PC-9 (cell line): ENCODE data around the gene TLR4. TPM values are rescaled to one million over a fixed set of nuclear protein-coding genes. Genes with fewer than 3 reads are reported as not detected.

Source experiments
- BruUV-seq: library from RNA; stranded (reverse); fragments of 400-500 nt; replicated peaks from 2 replicates; lab custom pipeline; 2021; lab: Mats Ljungman, UMichigan
- CTCF ChIA-PET: fragments of 300-600 bp; sonication (Branson Sonifier 250); formaldehyde crosslinking; loops from one replicate; lab custom pipeline; 2022; ENCODE audit warnings: antibody characterized with exemption; lab: Charles Lee
- POLR2A ChIA-PET: fragments of 300-600 bp; sonication (Branson Sonifier 250); formaldehyde crosslinking; loops from one replicate; lab custom pipeline; 2022; ENCODE audit warnings: antibody characterized with exemption; ENCODE audit not compliant: unreplicated experiment; lab: Charles Lee
- DNase-seq, 2 experiments: peaks; one replicate each; pipeline versions ENCODE4 v3.0.0 to v3.0.0-alpha.2; 2015 to 2022; ENCODE audit warnings: mixed read lengths in 1 of 2
- H2AFZ ChIP-seq: fragments of 200-600 bp; sonication (generic); 2 replicates; pipeline ENCODE4 v1.8.1; 2017; ENCODE audit warnings: antibody characterized with exemption
- H3F3A ChIP-seq: fragments of 200-600 bp; sonication (generic); 2 replicates; pipeline ENCODE4 v1.8.1; 2017; ENCODE audit warnings: antibody characterized with exemption, mild to moderate bottlenecking, low read depth; ENCODE audit not compliant: insufficient read depth
- H3K27ac ChIP-seq: fragments of 200-600 bp; sonication (generic); 2 replicates; pipeline ENCODE4 v1.6.1; 2016; ENCODE audit warnings: mixed run types
- H3K27me3 ChIP-seq: fragments of 200-600 bp; sonication (generic); 2 replicates; pipeline ENCODE4 v1.6.1; 2016; ENCODE audit warnings: low read depth, mixed run types; ENCODE audit not compliant: insufficient read depth
- H3K36me3 ChIP-seq: fragments of 200-600 bp; sonication (generic); 2 replicates; pipeline ENCODE4 v1.6.1; 2016; ENCODE audit warnings: low read depth, mixed run types
- H3K4me1 ChIP-seq: fragments of 200-600 bp; sonication (generic); replicated peaks from 2 replicates; pipeline ENCODE4 v1.6.1; 2016; ENCODE audit warnings: mixed run types; ENCODE audit not compliant: insufficient read depth
- H3K4me2 ChIP-seq: fragments of 200-600 bp; sonication (generic); 2 replicates; pipeline ENCODE4 v1.6.1; 2017; ENCODE audit warnings: mixed run types
- H3K4me3 ChIP-seq: fragments of 200-600 bp; sonication (generic); 2 replicates; pipeline ENCODE4 v1.6.1; 2016; ENCODE audit warnings: mixed run types
- H3K79me2 ChIP-seq: fragments of 200-600 bp; sonication (generic); 2 replicates; pipeline ENCODE4 v1.6.1; 2017; ENCODE audit warnings: low read depth, mixed run types
- H3K9me2 ChIP-seq: fragments of 200-600 bp; sonication (generic); 2 replicates; pipeline ENCODE4 v1.8.1; 2017; ENCODE audit warnings: mild to moderate bottlenecking; ENCODE audit not compliant: insufficient read depth
- H3K9me3 ChIP-seq: fragments of 200-600 bp; sonication (generic); 2 replicates; pipeline ENCODE4 v1.8.1; 2016; ENCODE audit warnings: low read depth; ENCODE audit not compliant: insufficient read depth
- H4K20me1 ChIP-seq: fragments of 200-600 bp; sonication (generic); 2 replicates; pipeline ENCODE4 v1.8.1; 2017; ENCODE audit not compliant: insufficient read depth
- EZH2 ChIP-seq: fragments of 200-600 bp; sonication (generic); IDR thresholded peaks from 2 replicates; pipeline ENCODE4 v1.8.0; 2017; ENCODE audit warnings: antibody characterized with exemption, low read depth
- intact Hi-C: fragments of 100-400 bp; cut with micrococcal nuclease; formaldehyde crosslinking; loops from one replicate; pipeline ENCODE4 v1.10.0; 2022; ENCODE audit not compliant: unreplicated experiment
- total RNA-seq: library from RNA; stranded (reverse); gene quantifications from 2 replicates; pipeline ENCODE4 v1.2.3, GENCODE V29; 2021
- TF ChIP-seq, protein P1 (sequence below): fragments of 200-600 bp; sonication (generic); conservative IDR thresholded peaks from 2 replicates; pipeline ENCODE4 v1.6.1; 2017; ENCODE audit warnings: mixed run types, antibody characterized with exemption, mild to moderate bottlenecking, moderate library complexity

Gene TLR4
- total RNA-seq, 1 experiment from 2014 or later: 0.55 TPM

DNA sequence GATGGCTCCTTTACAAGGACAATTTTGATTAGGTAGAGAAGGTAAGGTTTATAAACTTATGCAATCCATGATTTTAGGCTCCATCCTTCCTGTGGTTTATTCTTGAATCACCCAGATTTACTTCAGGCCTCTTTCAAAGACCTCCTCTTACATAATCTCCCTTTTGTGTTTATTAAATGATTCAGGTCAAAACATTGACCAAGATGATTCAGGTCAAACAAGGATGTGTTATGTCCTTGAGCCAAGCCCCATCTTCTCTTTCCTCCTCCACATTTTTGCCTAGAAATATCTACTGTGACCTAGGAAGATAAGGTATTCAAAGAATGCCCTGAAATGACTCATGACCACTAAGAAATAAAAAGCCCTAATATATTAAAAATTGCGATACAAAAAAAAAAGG is 31.8 kb upstream of the TLR4 start:
- intact Hi-C loops: no loop called here
- no peaks in the 10 kb centered on the region for H3K79me2 ChIP-seq
- H3K27me3 ChIP-seq: no peaks in the 10 kb centered on the region
- H3K9me3 ChIP-seq: no peaks in the 10 kb centered on the region
- peaks cover 18% of the 10 kb centered on the region for H3K4me1 ChIP-seq
- H3K4me2 ChIP-seq: 0 out of 2 replicates have a peak overlapping the region, but pooled peaks have one; percentile 3
- H3K4me3 ChIP-seq: no peak overlapping the region
- ChIA-PET POLR2A (no interaction called here), CTCF (no interaction called here)
- H4K20me1 ChIP-seq: no peaks in the 10 kb centered on the region
- H3F3A ChIP-seq: peaks cover 9% of the 10 kb centered on the region; the same call in 1 of the 2 replicates
- H2AFZ ChIP-seq: no peak overlapping the region
- H3K27ac ChIP-seq: no peak overlapping the region; the same call in 1 of the 2 replicates
- TF ChIP-seq EZH2: no peak
- TF ChIP-seq, protein P1, sequence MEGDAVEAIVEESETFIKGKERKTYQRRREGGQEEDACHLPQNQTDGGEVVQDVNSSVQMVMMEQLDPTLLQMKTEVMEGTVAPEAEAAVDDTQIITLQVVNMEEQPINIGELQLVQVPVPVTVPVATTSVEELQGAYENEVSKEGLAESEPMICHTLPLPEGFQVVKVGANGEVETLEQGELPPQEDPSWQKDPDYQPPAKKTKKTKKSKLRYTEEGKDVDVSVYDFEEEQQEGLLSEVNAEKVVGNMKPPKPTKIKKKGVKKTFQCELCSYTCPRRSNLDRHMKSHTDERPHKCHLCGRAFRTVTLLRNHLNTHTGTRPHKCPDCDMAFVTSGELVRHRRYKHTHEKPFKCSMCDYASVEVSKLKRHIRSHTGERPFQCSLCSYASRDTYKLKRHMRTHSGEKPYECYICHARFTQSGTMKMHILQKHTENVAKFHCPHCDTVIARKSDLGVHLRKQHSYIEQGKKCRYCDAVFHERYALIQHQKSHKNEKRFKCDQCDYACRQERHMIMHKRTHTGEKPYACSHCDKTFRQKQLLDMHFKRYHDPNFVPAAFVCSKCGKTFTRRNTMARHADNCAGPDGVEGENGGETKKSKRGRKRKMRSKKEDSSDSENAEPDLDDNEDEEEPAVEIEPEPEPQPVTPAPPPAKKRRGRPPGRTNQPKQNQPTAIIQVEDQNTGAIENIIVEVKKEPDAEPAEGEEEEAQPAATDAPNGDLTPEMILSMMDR: no peak
- DNase-seq: peak in 1 of 2 experiments; percentile 73
- no peaks in the 10 kb centered on the region for H3K36me3 ChIP-seq
- H3K9me2 ChIP-seq: 0 out of 2 replicates have a peak, but pooled peaks cover 3% of the 10 kb centered on the region
- BruUV-seq: no TSS peak

DNA sequence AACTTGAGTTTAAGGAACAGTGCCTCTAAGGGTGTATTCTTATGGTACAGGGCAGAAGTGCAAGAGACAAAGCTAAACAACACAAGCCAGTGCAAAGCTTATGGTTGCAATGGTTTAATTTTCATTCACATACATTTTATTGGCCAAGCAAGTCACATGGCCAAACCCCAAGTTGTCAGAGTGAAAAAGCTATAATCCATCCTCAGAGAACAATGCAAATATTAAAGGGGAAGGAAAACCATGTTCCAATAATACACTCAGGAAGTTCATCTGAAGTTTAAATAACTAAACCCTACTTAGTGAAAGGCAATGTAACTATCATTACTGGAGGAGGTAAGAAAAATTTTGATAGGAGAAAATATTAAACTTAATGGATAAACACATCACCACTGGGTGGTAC is 26.6 kb upstream of the TLR4 start:
- H3K9me2 ChIP-seq: no peaks in the 10 kb centered on the region
- H3K79me2 ChIP-seq: no peaks in the 10 kb centered on the region
- BruUV-seq: no TSS peak
- no peaks in the 10 kb centered on the region for H3K36me3 ChIP-seq
- H3K4me2 ChIP-seq: no peak overlapping the region
- intact Hi-C loops: loop anchor here (5.0 kb wide), 1 partner anchor 785 kb away; no protein-coding TSS in a partner anchor
- ChIA-PET CTCF (no interaction called here), POLR2A (no interaction called here)
- H2AFZ ChIP-seq: no peak overlapping the region
- H3K9me3 ChIP-seq: no peaks in the 10 kb centered on the region
- H3F3A ChIP-seq: peaks cover 6% of the 10 kb centered on the region; the same call in 1 of the 2 replicates
- H3K4me3 ChIP-seq: no peak overlapping the region
- no peak overlapping the region for H3K27ac ChIP-seq
- DNase-seq: no peak
- no peaks in the 10 kb centered on the region for H3K27me3 ChIP-seq
- H3K4me1 ChIP-seq: peaks cover 10% of the 10 kb centered on the region; the same call in 1 of the 2 replicates
- H4K20me1 ChIP-seq: no peaks in the 10 kb centered on the region
- no peak for TF ChIP-seq EZH2
- TF ChIP-seq, protein P1: no peak

DNA sequence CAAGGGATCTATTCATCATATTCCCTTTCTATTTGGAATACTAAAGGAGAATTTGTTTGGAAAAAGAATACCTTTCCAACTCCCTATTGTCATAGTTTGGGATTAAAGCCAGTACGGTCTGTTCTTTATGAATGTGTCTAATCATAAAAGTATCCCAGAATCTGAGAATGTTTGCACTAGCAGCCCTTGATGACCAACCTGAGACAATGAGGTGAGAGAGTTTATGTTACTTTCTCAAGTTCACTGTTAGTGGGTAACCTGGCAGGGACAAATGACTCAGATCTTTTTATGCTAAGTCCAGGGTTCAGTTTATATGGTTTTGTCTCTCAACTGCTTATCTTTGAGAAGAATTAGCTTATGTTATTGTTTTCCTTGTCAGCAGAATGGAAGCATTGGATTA is 25.3 kb upstream of the TLR4 start:
- Histone ChIP-seq H3K4me2 (peak overlapping the region; percentile 45; the same call in 1 of the 2 replicates), H3K9me2 (no peaks in the 10 kb centered on the region), H3K27ac (no peak overlapping the region), H3K36me3 (no peaks in the 10 kb centered on the region), H3K27me3 (no peaks in the 10 kb centered on the region), H3K4me1 (0 out of 2 replicates have a peak, but pooled peaks cover 3% of the 10 kb centered on the region), H2AFZ (no peak overlapping the region), H3F3A (peaks cover 6% of the 10 kb centered on the region; the same call in 1 of the 2 replicates), H3K4me3 (no peak overlapping the region), H3K9me3 (no peaks in the 10 kb centered on the region), H4K20me1 (no peaks in the 10 kb centered on the region), H3K79me2 (no peaks in the 10 kb centered on the region)
- intact Hi-C loops: loop anchor here (5.0 kb wide), 1 partner anchor 787 kb away; no protein-coding TSS in a partner anchor
- BruUV-seq: no TSS peak
- ChIA-PET CTCF (no interaction called here), POLR2A (interaction anchor here (0.6 kb wide), 1 partner anchor 62 kb away, joined by 4 read pairs; no protein-coding TSS in a partner anchor)
- TF ChIP-seq, protein P1: no peak
- TF ChIP-seq EZH2: no peak
- DNase-seq: peak in 1 of 2 experiments; percentile 37
